ENCODE results near the gene RAB3GAP1.

- TF ChIP-seq ZNF223 (tag by site-specific recombination; IDR thresholded peaks at IDR 0.05) (no peak), CTCF (tag by site-specific recombination; IDR thresholded peaks at IDR 0.05) (no peak), PATZ1 (tag by site-specific recombination; IDR thresholded peaks at IDR 0.05) (no peak), SP2 (tag by site-specific recombination; IDR thresholded peaks at IDR 0.05) (no peak), ZNF350 (tag by site-specific recombination; IDR thresholded peaks at IDR 0.05) (no peak), ZBTB21 (tag by site-specific recombination; IDR thresholded peaks at IDR 0.05) (no peak), ZBTB11 (tag by site-specific recombination; conservative IDR thresholded peaks at IDR 0.05; ENCODE audit: low read depth) (no peak), ZNF24 (tag by site-specific recombination; IDR thresholded peaks at IDR 0.05) (no peak), ZBTB17 (tag by site-specific recombination; IDR thresholded peaks at IDR 0.05) (no peak)
Observed at GRCh38 chr2:135050684-135051083, 1.4 kb upstream of the RAB3GAP1 start.

Data from HEK293 (cell line).